GM18858 (cell line): ENCODE measurements around the gene PNPLA1.
A peak's percentile ranks its signal among the peaks of the same experiment; 100 is the strongest.

ENCODE experiments used
- ATAC-seq: cut with Tn5 transposase; IDR thresholded peaks from one replicate; pipeline ENCODE4 v1.9.1; 2021; ENCODE audit not compliant: unreplicated experiment

PNPLA1 gene

GRCh38 chr6:36269834-36270705, at the start of gene PNPLA1:
Gene PNPLA1 (plus strand): TSS chr6:36270060. CDS start chr6:36270460, 400 bp downstream.
- ATAC-seq, result no peak

- no peak for ATAC-seq
Measured at GRCh38 chr6:36220226-36220625, 49.6 kb upstream of the PNPLA1 start.

GRCh38 chr6:36221674-36222073, 48.2 kb upstream of the PNPLA1 start:
- ATAC-seq, result no peak

GRCh38 chr6:36222924-36223323, 46.9 kb upstream of the PNPLA1 start:
- ATAC-seq, result no peak

GRCh38 chr6:36223706-36224105, 46.2 kb upstream of the PNPLA1 start:
- no peak for ATAC-seq

- ATAC-seq, result no peak
Measured at GRCh38 chr6:36224918-36225461, 44.9 kb upstream of the PNPLA1 start.

GRCh38 chr6:36226438-36227047, 43.3 kb upstream of the PNPLA1 start:
- ATAC-seq, result no peak

- no peak for ATAC-seq
Measured at GRCh38 chr6:36227379-36228228, 42.3 kb upstream of the PNPLA1 start.

GRCh38 chr6:36229223-36229622, 40.6 kb upstream of the PNPLA1 start:
- ATAC-seq, result no peak

GRCh38 chr6:36230371-36230770, 39.5 kb upstream of the PNPLA1 start:
- ATAC-seq, result no peak

- no peak for ATAC-seq
Measured at GRCh38 chr6:36232172-36232571, 37.7 kb upstream of the PNPLA1 start.

- no peak for ATAC-seq
Measured at GRCh38 chr6:36235309-36235708, 34.6 kb upstream of the PNPLA1 start.

GRCh38 chr6:36235862-36236261, 34.0 kb upstream of the PNPLA1 start:
- no peak for ATAC-seq

GRCh38 chr6:36239774-36240173, 30.1 kb upstream of the PNPLA1 start:
- no peak for ATAC-seq

- ATAC-seq, result peak; percentile 87
Measured at GRCh38 chr6:36241728-36242127, 28.1 kb upstream of the PNPLA1 start.

- no peak for ATAC-seq
Measured at GRCh38 chr6:36242161-36242560, 27.7 kb upstream of the PNPLA1 start.

GRCh38 chr6:36242626-36243025, 27.2 kb upstream of the PNPLA1 start:
- ATAC-seq, result no peak

GRCh38 chr6:36243562-36244212, 26.2 kb upstream of the PNPLA1 start:
- ATAC-seq, result no peak

GRCh38 chr6:36244641-36245280, 25.1 kb upstream of the PNPLA1 start:
- no peak for ATAC-seq

GRCh38 chr6:36245572-36246061, 24.2 kb upstream of the PNPLA1 start:
- no peak for ATAC-seq
